ENCODE measurements around the gene CFTR. TPM values are rescaled to one million over a fixed set of nuclear protein-coding genes. Genes with fewer than 3 reads are reported as not detected.
"Not testable (repeated sequence)": the region's sequence is repeated elsewhere in the genome, so short reads cannot be mapped to it uniquely, and the experiment has no call there.

The CFTR gene
- polyA plus RNA-seq, 4 donors, result 23.5 to 51.0 (median 26.5) TPM

DNA sequence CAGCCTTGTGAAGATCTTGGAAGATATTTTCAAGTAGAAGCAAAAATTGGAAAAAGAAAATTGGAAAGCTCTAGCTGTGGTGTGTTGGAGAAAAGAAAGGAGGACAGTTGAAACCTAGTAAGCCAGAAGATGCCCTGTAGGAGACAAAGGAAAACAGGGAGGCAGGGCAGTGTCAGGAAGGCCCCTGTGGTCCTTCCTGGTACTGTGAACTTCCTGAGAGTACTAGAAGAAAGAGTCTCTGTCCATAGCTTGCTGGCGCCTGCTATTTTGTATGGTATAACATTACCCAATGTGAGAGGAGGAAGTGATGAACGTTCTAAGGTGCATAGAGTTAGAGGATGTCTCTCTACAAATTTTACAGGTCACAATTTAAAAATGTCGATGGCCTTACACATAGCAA lies 210.3 kb downstream of the CFTR start:
- Histone ChIP-seq H3K4me1 (ENCODE audit: control insufficient read depth in 3 of 3, insufficient read depth in 2 of 3, low read depth in 1 of 3, low read length in 2 of 3) (peaks cover 2 to 38% (median 2%) of the 10 kb centered on the region in 3 donors), H3K27me3 (ENCODE audit: control insufficient read depth in 3 of 3, insufficient read depth in 3 of 3, low read length in 3 of 3) (no peaks in the 10 kb centered on the region), H3K9me3 (ENCODE audit: control insufficient read depth in 2 of 2, insufficient read depth in 1 of 2, low read depth in 1 of 2, low read length in 1 of 2) (no peaks in the 10 kb centered on the region), H3K27ac (ENCODE audit: low read depth in 1 of 3, low read length in 2 of 3) (peak overlapping the region in 2 of 3 donors; percentile 15 to 56), H3K4me3 (ENCODE audit: low read depth in 1 of 3, low read length in 3 of 3) (peak overlapping the region in 1 of 3 donors; percentile 16), H3K36me3 (ENCODE audit: control insufficient read depth in 3 of 3, insufficient read depth in 2 of 3, low read depth in 1 of 3, low read length in 3 of 3) (no peaks in the 10 kb centered on the region)
- DNase-seq (no peak), FAIRE-seq (no peak)
- WGBS, 3 donors, result 85 to 89% (median 87%) methylated on average over 3 of the region's 3 CpGs

DNA sequence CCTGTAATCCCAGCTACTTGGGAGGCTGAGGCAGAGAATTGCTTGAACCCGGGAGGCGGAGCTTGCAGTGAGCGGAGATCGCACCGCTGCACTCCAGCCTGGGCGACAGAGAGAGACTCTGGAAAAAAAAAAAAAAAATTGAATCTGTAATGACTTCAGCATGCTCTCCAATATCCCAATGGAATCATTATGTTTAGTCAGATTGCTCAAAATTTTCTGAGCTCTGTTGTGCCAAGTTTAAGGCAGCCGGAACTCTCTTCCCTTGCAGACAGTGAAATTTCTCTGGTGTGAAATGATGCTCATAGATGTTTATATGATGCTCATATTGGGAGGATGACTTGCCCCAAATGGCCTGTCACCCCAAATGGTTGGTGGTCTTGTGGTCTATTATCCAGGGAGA lies 212.5 kb downstream of the CFTR start:
- Histone ChIP-seq H3K9me3 (ENCODE audit: control insufficient read depth in 2 of 2, insufficient read depth in 1 of 2, low read depth in 1 of 2, low read length in 1 of 2) (peaks cover 0 to 3% of the 10 kb centered on the region in 2 donors), H3K4me3 (ENCODE audit: low read depth in 1 of 3, low read length in 3 of 3) (no peak overlapping the region), H3K27me3 (ENCODE audit: control insufficient read depth in 3 of 3, insufficient read depth in 3 of 3, low read length in 3 of 3) (no peaks in the 10 kb centered on the region), H3K4me1 (ENCODE audit: control insufficient read depth in 3 of 3, insufficient read depth in 2 of 3, low read depth in 1 of 3, low read length in 2 of 3) (peaks cover 2 to 36% (median 2%) of the 10 kb centered on the region in 3 donors), H3K27ac (ENCODE audit: low read depth in 1 of 3, low read length in 2 of 3) (no peak overlapping the region), H3K36me3 (ENCODE audit: control insufficient read depth in 3 of 3, insufficient read depth in 2 of 3, low read depth in 1 of 3, low read length in 3 of 3) (no peaks in the 10 kb centered on the region)
- DNase-seq, result no peak
- no peak for FAIRE-seq
- 94 to 99% (median 97%) methylated on average over 7 of the region's 7 CpGs for WGBS, 3 donors

DNA sequence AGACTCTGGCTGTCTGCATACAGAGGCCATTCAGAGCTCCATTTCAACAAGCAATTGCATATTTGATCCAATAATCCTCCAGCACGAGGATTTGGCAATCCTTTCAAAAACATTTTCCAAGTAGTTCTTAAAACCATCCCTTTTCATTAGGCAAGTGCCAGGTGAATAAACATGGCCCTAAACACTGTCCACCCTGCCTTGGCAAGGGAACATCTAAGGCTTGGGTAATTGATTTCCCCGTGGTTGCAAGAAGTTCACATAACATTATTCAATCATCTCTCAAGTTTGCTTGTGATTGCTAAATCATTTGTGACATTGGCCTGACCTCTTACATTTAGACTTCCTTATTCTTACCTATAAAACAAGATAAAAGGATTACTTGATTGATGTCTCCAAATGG lies 218.2 kb downstream of the CFTR start:
- FAIRE-seq, result no peak
- WGBS, 3 donors, result 63 to 75% (median 64%) methylated on average over 2 of the region's 2 CpGs
- DNase-seq, result no peak

DNA sequence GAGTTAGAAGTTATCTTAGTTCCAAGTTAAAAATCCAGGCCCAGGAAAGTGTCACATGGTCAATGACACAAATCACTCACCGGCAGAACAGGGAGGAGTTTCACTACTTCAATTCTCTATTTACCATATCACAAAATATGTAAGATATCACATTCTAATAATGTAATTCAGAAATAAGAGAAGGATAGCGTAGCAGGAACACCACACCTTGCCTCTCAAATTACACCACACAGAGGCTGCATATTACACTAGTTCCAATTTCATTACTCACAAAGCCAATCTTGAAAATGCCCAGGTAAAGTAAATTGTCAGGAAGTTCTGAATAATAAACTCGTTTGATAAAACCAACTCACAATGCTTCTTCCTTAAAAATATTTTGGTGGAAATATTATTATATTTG lies 224.2 kb downstream of the CFTR start:
- no peaks in the 10 kb centered on the region for H3K36me3 ChIP-seq (ENCODE audit: control insufficient read depth in 3 of 3, insufficient read depth in 2 of 3, low read depth in 1 of 3, low read length in 3 of 3)
- H3K27me3 ChIP-seq (ENCODE audit: control insufficient read depth in 3 of 3, insufficient read depth in 3 of 3, low read length in 3 of 3), result no peaks in the 10 kb centered on the region
- FAIRE-seq (no peak), DNase-seq (no peak)
- H3K9me3 ChIP-seq (ENCODE audit: control insufficient read depth in 2 of 2, insufficient read depth in 1 of 2, low read depth in 1 of 2, low read length in 1 of 2), result peaks cover 0 to 2% of the 10 kb centered on the region in 2 donors
- H3K4me1 ChIP-seq (ENCODE audit: control insufficient read depth in 3 of 3, insufficient read depth in 2 of 3, low read depth in 1 of 3, low read length in 2 of 3), result peaks cover 0 to 2% (median 0%) of the 10 kb centered on the region in 3 donors
- H3K4me3 ChIP-seq (ENCODE audit: low read depth in 1 of 3, low read length in 3 of 3), result no peak overlapping the region
- 50 to 62% (median 58%) methylated on average over 3 of the region's 3 CpGs for WGBS, 3 donors
- H3K27ac ChIP-seq (ENCODE audit: low read depth in 1 of 3, low read length in 2 of 3), result no peak overlapping the region

More for the DNA sequence above, 218.2 kb downstream of the CFTR start:
- Histone ChIP-seq H3K9me3 (ENCODE audit: control insufficient read depth in 2 of 2, insufficient read depth in 1 of 2, low read depth in 1 of 2, low read length in 1 of 2) (peaks cover 0 to 9% of the 10 kb centered on the region in 2 donors), H3K27ac (ENCODE audit: low read depth in 1 of 3, low read length in 2 of 3) (no peak overlapping the region), H3K4me1 (ENCODE audit: control insufficient read depth in 3 of 3, insufficient read depth in 2 of 3, low read depth in 1 of 3, low read length in 2 of 3) (peaks cover 0 to 24% (median 0%) of the 10 kb centered on the region in 3 donors), H3K4me3 (ENCODE audit: low read depth in 1 of 3, low read length in 3 of 3) (no peak overlapping the region), H3K36me3 (ENCODE audit: control insufficient read depth in 3 of 3, insufficient read depth in 2 of 3, low read depth in 1 of 3, low read length in 3 of 3) (no peaks in the 10 kb centered on the region), H3K27me3 (ENCODE audit: control insufficient read depth in 3 of 3, insufficient read depth in 3 of 3, low read length in 3 of 3) (no peaks in the 10 kb centered on the region)

DNA sequence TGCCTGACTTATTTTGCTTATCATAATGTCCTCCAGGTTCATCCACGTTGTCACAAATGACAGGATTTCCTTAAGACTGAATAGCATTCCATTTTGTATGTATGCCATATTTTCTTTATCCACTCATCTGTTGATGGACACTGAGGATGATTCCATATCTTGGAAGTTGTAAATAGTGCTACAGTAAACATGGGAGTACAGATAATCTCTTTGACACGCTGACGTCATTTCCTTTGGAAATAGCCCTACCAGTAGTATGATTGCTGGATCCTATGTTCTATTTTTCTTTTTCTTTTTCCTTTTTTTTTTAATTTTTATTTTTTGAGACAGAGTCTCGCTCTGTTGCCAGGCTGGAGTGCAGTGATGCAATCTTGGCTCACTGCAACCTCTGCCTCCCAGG lies 225.8 kb downstream of the CFTR start:
- no peak for FAIRE-seq
- H3K4me1 ChIP-seq (ENCODE audit: control insufficient read depth in 3 of 3, insufficient read depth in 2 of 3, low read depth in 1 of 3, low read length in 2 of 3), result peaks cover 0 to 2% (median 0%) of the 10 kb centered on the region in 3 donors
- H3K36me3 ChIP-seq (ENCODE audit: control insufficient read depth in 3 of 3, insufficient read depth in 2 of 3, low read depth in 1 of 3, low read length in 3 of 3), result no peaks in the 10 kb centered on the region
- no peak for DNase-seq
- H3K27ac ChIP-seq (ENCODE audit: low read depth in 1 of 3, low read length in 2 of 3), result no peak overlapping the region
- H3K9me3 ChIP-seq (ENCODE audit: control insufficient read depth in 2 of 2, insufficient read depth in 1 of 2, low read depth in 1 of 2, low read length in 1 of 2), result peaks cover 0 to 2% of the 10 kb centered on the region in 2 donors
- 83 to 91% (median 86%) methylated on average over 4 of the region's 4 CpGs for WGBS, 3 donors
- H3K4me3 ChIP-seq (ENCODE audit: low read depth in 1 of 3, low read length in 3 of 3), result no peak overlapping the region
- H3K27me3 ChIP-seq (ENCODE audit: control insufficient read depth in 3 of 3, insufficient read depth in 3 of 3, low read length in 3 of 3), result no peaks in the 10 kb centered on the region

DNA sequence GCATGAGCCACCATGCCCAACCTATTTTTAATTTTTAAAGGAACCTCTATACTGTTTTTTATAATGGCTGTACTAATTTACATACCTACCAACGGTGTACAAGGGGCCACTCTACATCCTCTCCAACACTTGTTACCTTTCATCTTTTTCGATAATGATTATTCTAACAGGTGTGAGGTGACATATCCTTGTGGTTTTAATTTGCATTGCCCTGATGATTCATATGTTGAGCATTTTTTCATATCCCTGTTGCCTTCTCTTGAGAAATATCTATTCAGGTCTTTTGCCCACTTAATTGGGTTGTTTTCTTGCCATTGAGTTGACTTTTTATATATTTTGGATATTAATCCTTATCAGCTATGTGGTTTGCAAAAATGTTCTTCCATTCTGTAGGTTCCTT lies 226.4 kb downstream of the CFTR start:
- Histone ChIP-seq H3K4me3 (ENCODE audit: low read depth in 1 of 3, low read length in 3 of 3) (no peak overlapping the region), H3K27ac (ENCODE audit: low read depth in 1 of 3, low read length in 2 of 3) (no peak overlapping the region), H3K9me3 (ENCODE audit: control insufficient read depth in 2 of 2, insufficient read depth in 1 of 2, low read depth in 1 of 2, low read length in 1 of 2) (peaks cover 0 to under 1% of the 10 kb centered on the region in 2 donors), H3K36me3 (ENCODE audit: control insufficient read depth in 3 of 3, insufficient read depth in 2 of 3, low read depth in 1 of 3, low read length in 3 of 3) (no peaks in the 10 kb centered on the region), H3K4me1 (ENCODE audit: control insufficient read depth in 3 of 3, insufficient read depth in 2 of 3, low read depth in 1 of 3, low read length in 2 of 3) (peaks cover 0 to 2% (median 0%) of the 10 kb centered on the region in 3 donors), H3K27me3 (ENCODE audit: control insufficient read depth in 3 of 3, insufficient read depth in 3 of 3, low read length in 3 of 3) (no peaks in the 10 kb centered on the region)
- 60 to 66% (median 65%) methylated on average over 2 of the region's 2 CpGs for WGBS, 3 donors
- DNase-seq (no peak), FAIRE-seq (no peak)

DNA sequence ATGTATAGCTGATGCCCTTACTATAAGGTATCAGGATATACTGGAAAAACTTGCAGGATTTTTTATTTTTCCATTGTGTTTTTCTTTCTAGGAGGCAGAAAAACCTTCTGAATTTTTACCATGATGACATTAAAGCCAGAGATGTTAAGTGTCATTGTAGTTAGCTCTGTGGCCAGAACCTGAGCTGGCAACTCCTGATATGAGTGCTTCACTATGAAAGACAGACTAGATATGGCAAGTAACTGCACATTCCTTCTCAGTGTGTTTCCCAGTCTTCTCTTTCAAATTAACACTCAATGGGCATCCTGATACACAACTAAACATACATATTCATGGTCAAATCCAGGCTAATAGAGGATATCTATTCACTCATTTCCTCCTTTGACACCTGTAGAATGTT lies 227.3 kb downstream of the CFTR start:
- DNase-seq, result no peak
- H3K27me3 ChIP-seq (ENCODE audit: control insufficient read depth in 3 of 3, insufficient read depth in 3 of 3, low read length in 3 of 3), result no peaks in the 10 kb centered on the region
- no peak overlapping the region for H3K27ac ChIP-seq (ENCODE audit: low read depth in 1 of 3, low read length in 2 of 3)
- H3K9me3 ChIP-seq (ENCODE audit: control insufficient read depth in 2 of 2, insufficient read depth in 1 of 2, low read depth in 1 of 2, low read length in 1 of 2), result no peaks in the 10 kb centered on the region
- no peak for FAIRE-seq
- H3K4me3 ChIP-seq (ENCODE audit: low read depth in 1 of 3, low read length in 3 of 3), result no peak overlapping the region
- H3K4me1 ChIP-seq (ENCODE audit: control insufficient read depth in 3 of 3, insufficient read depth in 2 of 3, low read depth in 1 of 3, low read length in 2 of 3), result peaks cover 0 to 2% (median 0%) of the 10 kb centered on the region in 3 donors
- no peaks in the 10 kb centered on the region for H3K36me3 ChIP-seq (ENCODE audit: control insufficient read depth in 3 of 3, insufficient read depth in 2 of 3, low read depth in 1 of 3, low read length in 3 of 3)

DNA sequence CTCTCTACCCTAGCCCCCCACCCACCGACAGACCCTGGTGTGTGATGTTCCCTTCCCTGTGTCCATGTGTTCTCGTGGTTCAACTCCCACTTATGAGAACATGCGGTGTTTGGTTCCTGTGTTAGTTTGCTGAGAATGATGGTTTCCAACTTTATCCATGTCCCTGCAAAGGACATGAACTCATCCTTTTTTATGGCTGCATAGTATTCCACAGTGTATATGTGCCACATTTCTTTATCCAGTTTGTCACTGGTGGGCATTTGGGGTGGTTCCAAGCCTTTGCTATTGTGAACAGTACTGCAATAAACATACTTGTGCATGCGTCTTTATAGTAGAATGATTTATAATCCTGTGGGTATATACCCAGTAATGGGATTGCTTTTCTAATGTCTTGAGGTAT lies 228.3 kb downstream of the CFTR start:
- not testable (repeated sequence) for H3K9me3 ChIP-seq (ENCODE audit: control insufficient read depth in 2 of 2, insufficient read depth in 1 of 2, low read depth in 1 of 2, low read length in 1 of 2); H3K27ac ChIP-seq (ENCODE audit: low read depth in 1 of 3, low read length in 2 of 3); H3K4me1 ChIP-seq (ENCODE audit: control insufficient read depth in 3 of 3, insufficient read depth in 2 of 3, low read depth in 1 of 3, low read length in 2 of 3); DNase-seq; H3K27me3 ChIP-seq (ENCODE audit: control insufficient read depth in 3 of 3, insufficient read depth in 3 of 3, low read length in 3 of 3); H3K36me3 ChIP-seq (ENCODE audit: control insufficient read depth in 3 of 3, insufficient read depth in 2 of 3, low read depth in 1 of 3, low read length in 3 of 3); FAIRE-seq; H3K4me3 ChIP-seq (ENCODE audit: low read depth in 1 of 3, low read length in 3 of 3)
- WGBS, 3 donors, result 68 to 89% (median 89%) methylated on average over 4 of the region's 4 CpGs

DNA sequence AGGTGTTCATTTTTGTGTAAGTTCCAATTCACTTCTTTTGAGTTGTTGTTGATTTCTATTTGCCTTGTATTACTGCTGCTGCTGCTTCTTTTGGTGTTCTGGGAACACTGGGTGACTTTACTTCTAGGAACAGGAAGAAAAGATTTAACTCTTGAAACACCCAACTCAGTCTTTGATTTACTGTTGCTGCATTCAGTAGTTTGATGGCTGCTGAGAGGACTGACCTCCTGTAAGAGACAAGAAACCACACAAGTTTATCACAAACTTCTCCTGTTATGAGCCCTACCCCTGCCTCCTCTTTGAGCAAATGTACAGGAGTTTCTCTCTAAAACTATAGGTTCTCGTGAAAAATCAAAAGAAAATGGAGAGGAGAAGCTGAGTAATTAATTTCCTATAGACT lies 231.7 kb downstream of the CFTR start:
- no peak overlapping the region for H3K27ac ChIP-seq (ENCODE audit: low read depth in 1 of 3, low read length in 2 of 3)
- FAIRE-seq, result no peak

More for the DNA sequence above, 231.7 kb downstream of the CFTR start:
- H3K4me1 ChIP-seq (ENCODE audit: control insufficient read depth in 3 of 3, insufficient read depth in 2 of 3, low read depth in 1 of 3, low read length in 2 of 3), result peaks cover 0 to 10% (median 2%) of the 10 kb centered on the region in 3 donors
- no peaks in the 10 kb centered on the region for H3K9me3 ChIP-seq (ENCODE audit: control insufficient read depth in 2 of 2, insufficient read depth in 1 of 2, low read depth in 1 of 2, low read length in 1 of 2)
- H3K4me3 ChIP-seq (ENCODE audit: low read depth in 1 of 3, low read length in 3 of 3), result no peak overlapping the region
- H3K27me3 ChIP-seq (ENCODE audit: control insufficient read depth in 3 of 3, insufficient read depth in 3 of 3, low read length in 3 of 3), result no peaks in the 10 kb centered on the region
- no peak for DNase-seq
- no peaks in the 10 kb centered on the region for H3K36me3 ChIP-seq (ENCODE audit: control insufficient read depth in 3 of 3, insufficient read depth in 2 of 3, low read depth in 1 of 3, low read length in 3 of 3)
- WGBS, 3 donors, result 78 to 94% (median 92%) methylated on average over 1 of the region's 1 CpG

All from small intestine (tissue), 7 donors.